Gastrocnemius medialis (tissue), 4 donors: Measurements from ENCODE around the gene LRRC63. TPM values are rescaled to one million over a fixed set of nuclear protein-coding genes. Genes with fewer than 3 reads are reported as not detected.
A peak's percentile ranks its signal among the peaks of the same experiment; 100 is the strongest.
"Not testable (repeated sequence)": the region's sequence is repeated elsewhere in the genome, so short reads cannot be mapped to it uniquely, and the experiment has no call there.

Source experiments
- ATAC-seq, 2 donors: fragments of 150-250 bp; one replicate each; pipeline ENCODE4 v1.9.1; 2016
- DNase-seq, 2 donors: peaks; one replicate each; pipeline ENCODE4 v3.0.0-alpha.2; 2019
- H3K27ac ChIP-seq, 4 donors: fragments of 200-600 bp; sonication (generic); 1 replicate in 1 of 4; 2 replicates in 3 of 4; pipeline ENCODE4 v1.5.1; 2016 to 2018; ENCODE audit warnings: mild to moderate bottlenecking in 2 of 4, moderate library complexity in 1 of 4
- H3K27me3 ChIP-seq, 3 donors: fragments of 200-600 bp; sonication (generic) in 2 of 3; 1 replicate in 1 of 3; 2 replicates in 2 of 3; pipeline versions ENCODE4 v1.5.1 to v1.6.0; 2016 to 2019; ENCODE audit warnings: mild to moderate bottlenecking in 1 of 3, moderate library complexity in 1 of 3
- H3K36me3 ChIP-seq, 2 donors: fragments of 200-600 bp; sonication (generic) in 1 of 2; one replicate each; pipeline ENCODE4 v1.5.1; 2017 to 2018
- H3K4me1 ChIP-seq, 2 donors: fragments of 200-600 bp; sonication (generic) in 1 of 2; one replicate each; pipeline ENCODE4 v1.5.1; 2016 to 2017; ENCODE audit warnings: mild to moderate bottlenecking in 2 of 2
- H3K4me3 ChIP-seq, 4 donors: fragments of 200-600 bp; sonication (generic) in 3 of 4; 1 replicate in 1 of 4; 2 replicates in 3 of 4; pipeline ENCODE4 v1.5.1; 2016 to 2019; ENCODE audit warnings: mild to moderate bottlenecking in 2 of 4
- H3K9me3 ChIP-seq, 3 donors: fragments of 200-600 bp; sonication (generic) in 2 of 3; 1 replicate in 1 of 3; 2 replicates in 2 of 3; pipeline ENCODE4 v1.5.1; 2016 to 2019
- CTCF ChIP-seq, 5 experiments: fragments of 450-650 bp in 3 of 5; fragments of 200-600 bp in 2 of 5; sonication (generic) in 2 of 5; IDR thresholded peaks in 4 of 5; conservative IDR thresholded peaks in 1 of 5; 1 replicate in 4 of 5; 2 replicates in 1 of 5; pipeline ENCODE4 v1.5.1; 2016 to 2019; ENCODE audit warnings: antibody characterized with exemption in 5 of 5, mild to moderate bottlenecking in 3 of 5, moderate library complexity in 3 of 5
- POLR2A ChIP-seq, 2 donors: fragments of 450-650 bp; IDR thresholded peaks; one replicate each; pipeline ENCODE4 v1.6.1; 2017; ENCODE audit warnings: antibody characterized with exemption in 2 of 2, mild to moderate bottlenecking in 2 of 2, moderate library complexity in 2 of 2
- in situ Hi-C, 4 donors: fragments of 200-750 bp; cut with MboI; loops; one replicate each; pipeline versions ENCODE4 v1.15.0 to v1.8.0; 2017; ENCODE audit warnings: low sequenced_read_pairs in 4 of 4
- intact Hi-C: fragments of 100-400 bp; cut with DNase I; formaldehyde crosslinking; loops from one replicate; pipeline ENCODE4 v1.15.1; 2023; ENCODE audit warnings: low total_unique reads
- total RNA-seq, 4 donors: library from RNA; depleted of rRNA; stranded (reverse); fragments of >200 nt; gene quantifications; one replicate each; pipeline versions ENCODE4 v1.1.0 to v1.2.3, GENCODE V29; 2016

LRRC63 gene
- total RNA-seq = not detected

GRCh38 chr13:46211483-46212351 lies at the start of gene LRRC63:
Gene LRRC63, plus strand, starts transcription at chr13:46211928. Its CDS starts 1,107 bp downstream, at chr13:46213035.
- intact Hi-C loops = no loop called here
- ATAC-seq = peak in 1 of 2 donors; percentile 36
- H3K4me3 ChIP-seq = peak within 1 kb of the TSS; percentile 43 to 58 (median 50)
- no peaks in the 10 kb centered on the region for H3K9me3 ChIP-seq
- H3K36me3 ChIP-seq = no peaks in the 10 kb centered on the region
- TF ChIP-seq CTCF (IDR thresholded peaks at IDR 0.05 in 4 of 5, conservative IDR thresholded peaks at IDR 0.05 in 1 of 5) = no peak
- peak in 1 of 2 donors; percentile 20 for TF ChIP-seq POLR2A (IDR thresholded peaks at IDR 0.05)
- peak; percentile 29 to 35 for DNase-seq
- peaks cover 0 to 4% of the 10 kb centered on the region in 2 donors for H3K4me1 ChIP-seq
- in situ Hi-C loops = no loop called here
- H3K27me3 ChIP-seq = no peaks in the 10 kb centered on the region
- H3K27ac ChIP-seq = no peak within 1 kb of the TSS

GRCh38 chr13:46162741-46163140 lies 49.0 kb upstream of the LRRC63 start:
- H3K4me1 ChIP-seq = not testable (repeated sequence)

GRCh38 chr13:46164661-46165060 lies 47.1 kb upstream of the LRRC63 start:
- Histone ChIP-seq H3K4me1 (no peaks in the 10 kb centered on the region), H3K36me3 (no peaks in the 10 kb centered on the region), H3K27ac (no peak overlapping the region), H3K9me3 (no peaks in the 10 kb centered on the region), H3K27me3 (peaks cover 0 to 7% (median 0%) of the 10 kb centered on the region in 3 donors), H3K4me3 (no peak overlapping the region)
- intact Hi-C loops = loop anchor here (5.0 kb wide), 2 partner anchors 357 to 652 kb away; no protein-coding TSS in a partner anchor
- DNase-seq (no peak), ATAC-seq (no peak)
- in situ Hi-C loops = loop anchor here in 2 of 4 donors (25.0 kb wide), 2 partner anchors 352 to 652 kb away; no protein-coding TSS in a partner anchor
- TF ChIP-seq CTCF (IDR thresholded peaks at IDR 0.05 in 4 of 5, conservative IDR thresholded peaks at IDR 0.05 in 1 of 5) (no peak), POLR2A (IDR thresholded peaks at IDR 0.05) (no peak)

More at GRCh38 chr13:46162741-46163140, 49.0 kb upstream of the LRRC63 start:
- not testable (repeated sequence) for H3K36me3 ChIP-seq, DNase-seq, H3K27ac ChIP-seq, ATAC-seq, H3K9me3 ChIP-seq, H3K27me3 ChIP-seq, H3K4me3 ChIP-seq
- in situ Hi-C loops = loop anchor here in 2 of 4 donors (25.0 kb wide), 2 partner anchors 350 to 650 kb away; no protein-coding TSS in a partner anchor
- intact Hi-C loops = loop anchor here (5.0 kb wide), 2 partner anchors 355 to 650 kb away; no protein-coding TSS in a partner anchor

GRCh38 chr13:46165485-46166223 lies 46.1 kb upstream of the LRRC63 start:
- no peak for DNase-seq
- H3K27me3 ChIP-seq = peaks cover 0 to 7% (median 0%) of the 10 kb centered on the region in 3 donors
- H3K4me3 ChIP-seq = no peak overlapping the region
- no peaks in the 10 kb centered on the region for H3K9me3 ChIP-seq
- intact Hi-C loops = no loop called here
- in situ Hi-C loops = loop anchor here in 2 of 4 donors (25.0 kb wide), 2 partner anchors 353 to 653 kb away; no protein-coding TSS in a partner anchor
- H3K27ac ChIP-seq = no peak overlapping the region
- no peak for ATAC-seq
- H3K4me1 ChIP-seq = no peaks in the 10 kb centered on the region
- TF ChIP-seq CTCF (IDR thresholded peaks at IDR 0.05 in 4 of 5, conservative IDR thresholded peaks at IDR 0.05 in 1 of 5) = no peak
- no peaks in the 10 kb centered on the region for H3K36me3 ChIP-seq
